HEK293T (cell line): ENCODE results near the gene NLGN4Y.

Experiments
- CTCF ChIA-PET: fragments of 350-600 bp; formaldehyde crosslinking; extraction: SDS; loops from one replicate; lab custom pipeline; 2021; ENCODE audit warnings: antibody characterized with exemption, inconsistent platforms; lab: Yijun Ruan, JAX
- POLR2A ChIA-PET: fragments of 350-600 bp; formaldehyde crosslinking; extraction: SDS; loops from one replicate; lab custom pipeline; 2020; ENCODE audit warnings: antibody characterized with exemption, inconsistent platforms; lab: Yijun Ruan, JAX
- DNase-seq: peaks from one replicate; pipeline ENCODE4 v3.0.0; 2012; ENCODE audit warnings: mixed read lengths; ENCODE audit errors: extremely low spot score
- ARNT ChIP-seq: fragments of 450-650 bp; IDR thresholded peaks from 2 replicates; pipeline ENCODE4 v1.6.1; 2017; ENCODE audit warnings: mild to moderate bottlenecking
- BHLHE40 ChIP-seq: fragments of 450-650 bp; IDR thresholded peaks from 2 replicates; pipeline ENCODE4 v1.6.1; 2016; ENCODE audit warnings: mild to moderate bottlenecking, moderate library complexity, borderline replicate concordance
- CTBP1 ChIP-seq: fragments of 450-650 bp; IDR thresholded peaks from 2 replicates; pipeline ENCODE4 v1.6.1; 2016; ENCODE audit warnings: borderline replicate concordance
- ELF4 ChIP-seq: fragments of 450-650 bp; IDR thresholded peaks from 2 replicates; pipeline ENCODE4 v1.6.1; 2017; ENCODE audit warnings: antibody characterized with exemption
- FOXA1 ChIP-seq: fragments of 450-650 bp; IDR thresholded peaks from 2 replicates; pipeline ENCODE4 v1.6.1; 2016; ENCODE audit warnings: mild to moderate bottlenecking
- FOXK2 ChIP-seq: fragments of 450-650 bp; IDR thresholded peaks from 2 replicates; pipeline ENCODE4 v1.6.1; 2016; ENCODE audit warnings: mild to moderate bottlenecking
- FOXM1 ChIP-seq: fragments of 450-650 bp; IDR thresholded peaks from 2 replicates; pipeline ENCODE4 v1.6.1; 2017; ENCODE audit warnings: mild to moderate bottlenecking, borderline replicate concordance
- HDGF ChIP-seq: fragments of 450-650 bp; IDR thresholded peaks from 2 replicates; pipeline ENCODE4 v1.6.1; 2017; ENCODE audit warnings: antibody characterized with exemption, borderline replicate concordance
- L3MBTL2 ChIP-seq: fragments of 450-650 bp; conservative IDR thresholded peaks from 2 replicates; pipeline ENCODE4 v1.6.1; 2016; ENCODE audit warnings: mild to moderate bottlenecking
- LEF1 ChIP-seq: fragments of 450-650 bp; IDR thresholded peaks from 2 replicates; pipeline ENCODE4 v1.6.1; 2017; ENCODE audit warnings: mild to moderate bottlenecking, borderline replicate concordance
- NFRKB ChIP-seq: fragments of 450-650 bp; IDR thresholded peaks from 2 replicates; pipeline ENCODE4 v1.6.1; 2016; ENCODE audit warnings: mild to moderate bottlenecking, moderate library complexity
- SP1 ChIP-seq: fragments of 450-650 bp; IDR thresholded peaks from 2 replicates; pipeline ENCODE4 v1.6.1; 2017
- SUZ12 ChIP-seq: fragments of 450-650 bp; IDR thresholded peaks from 2 replicates; pipeline ENCODE4 v1.6.1; 2016; ENCODE audit warnings: mild to moderate bottlenecking
- TARDBP ChIP-seq: fragments of 450-650 bp; IDR thresholded peaks from 2 replicates; pipeline ENCODE4 v1.6.1; 2016
- ZNF384 ChIP-seq: fragments of 450-650 bp; IDR thresholded peaks from 2 replicates; pipeline ENCODE4 v1.6.1; 2016
- TF ChIP-seq, protein P1 (sequence below): fragments of 450-650 bp; IDR thresholded peaks from 2 replicates; pipeline ENCODE4 v1.6.1; 2016

The NLGN4Y gene

GRCh38 chrY:14634954-14635353, 110.6 kb downstream of the NLGN4Y start:
- TF ChIP-seq, protein P1, sequence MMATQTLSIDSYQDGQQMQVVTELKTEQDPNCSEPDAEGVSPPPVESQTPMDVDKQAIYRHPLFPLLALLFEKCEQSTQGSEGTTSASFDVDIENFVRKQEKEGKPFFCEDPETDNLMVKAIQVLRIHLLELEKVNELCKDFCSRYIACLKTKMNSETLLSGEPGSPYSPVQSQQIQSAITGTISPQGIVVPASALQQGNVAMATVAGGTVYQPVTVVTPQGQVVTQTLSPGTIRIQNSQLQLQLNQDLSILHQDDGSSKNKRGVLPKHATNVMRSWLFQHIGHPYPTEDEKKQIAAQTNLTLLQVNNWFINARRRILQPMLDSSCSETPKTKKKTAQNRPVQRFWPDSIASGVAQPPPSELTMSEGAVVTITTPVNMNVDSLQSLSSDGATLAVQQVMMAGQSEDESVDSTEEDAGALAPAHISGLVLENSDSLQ, result no peak
- TF ChIP-seq L3MBTL2 (no peak), SP1 (no peak)
- no peak for DNase-seq
- ChIA-PET CTCF (no interaction called here), POLR2A (no interaction called here)

- POLR2A ChIA-PET, result no interaction called here
- CTCF ChIA-PET, result no interaction called here
- DNase-seq, result no peak
- TF ChIP-seq BHLHE40 (no peak), NFRKB (no peak), ARNT (no peak), ELF4 (no peak), SUZ12 (no peak)
- TF ChIP-seq, protein P1, result no peak
Measured at GRCh38 chrY:14637551-14637950, 113.2 kb downstream of the NLGN4Y start.

DNA sequence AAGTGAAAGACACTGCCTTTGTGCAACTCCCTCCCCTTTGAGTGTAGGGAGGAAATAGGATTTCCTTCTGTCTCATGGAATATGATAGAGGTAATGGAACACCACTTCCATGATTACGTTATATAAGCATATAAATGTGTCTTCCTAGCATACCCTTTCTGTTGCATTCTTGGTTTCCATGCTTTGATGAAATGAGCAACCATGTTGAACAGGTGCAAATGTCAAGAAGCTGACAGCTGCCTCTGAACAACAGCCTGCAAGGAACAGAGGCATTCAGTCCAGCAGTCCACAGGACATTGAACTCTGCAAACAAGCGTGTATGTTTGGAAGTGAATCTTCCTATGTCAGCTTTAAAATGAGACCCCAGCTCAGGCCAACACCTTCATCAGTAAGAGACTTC, 117.5 kb downstream of the NLGN4Y start:
- ChIA-PET POLR2A (no interaction called here), CTCF (no interaction called here)
- TF ChIP-seq CTBP1 (no peak), SP1 (no peak), FOXM1 (no peak), ARNT (no peak), FOXK2 (no peak), HDGF (no peak), FOXA1 (no peak), NFRKB (no peak), ZNF384 (no peak), L3MBTL2 (no peak), ELF4 (no peak), LEF1 (no peak)
- TF ChIP-seq, protein P1, result no peak
- no peak for DNase-seq

DNA sequence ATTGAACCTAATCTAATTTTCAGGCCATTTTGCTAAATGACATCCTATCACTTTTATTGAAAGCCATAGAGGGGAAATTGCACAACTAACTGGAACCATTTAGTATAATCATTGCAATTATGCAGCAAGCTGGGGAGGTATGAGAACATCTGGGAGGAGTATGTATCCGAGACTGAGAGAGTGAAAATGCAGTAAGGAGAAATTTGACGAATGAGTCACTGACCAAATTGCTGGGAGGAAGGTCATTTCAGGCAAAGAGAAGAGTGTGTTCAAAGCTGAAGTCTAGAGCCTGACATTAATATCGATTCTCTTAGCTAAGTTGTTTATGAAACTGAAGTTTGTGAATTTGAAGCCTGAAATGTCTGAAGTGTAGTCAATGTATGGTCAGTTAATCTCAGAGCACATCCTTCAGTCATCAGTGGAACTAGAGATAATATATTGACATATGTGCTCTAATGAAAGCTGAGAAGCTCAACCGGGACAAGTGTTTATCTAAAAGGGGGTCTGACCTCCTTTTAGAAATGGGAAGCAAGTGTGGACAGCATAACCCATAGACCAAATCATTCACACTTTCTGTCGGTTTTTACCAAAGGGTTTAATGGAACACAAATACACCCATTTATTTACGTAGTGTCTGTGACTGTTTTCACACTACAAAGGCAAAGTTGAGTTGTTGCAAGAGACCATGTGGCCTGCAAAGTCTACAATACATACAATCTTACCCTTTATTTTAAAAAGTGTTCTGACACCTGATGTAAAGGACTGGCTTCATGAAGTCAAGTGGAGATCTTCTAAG, 120.0 kb downstream of the NLGN4Y start:
- no peak for DNase-seq
- ChIA-PET POLR2A (no interaction called here), CTCF (no interaction called here)
- TF ChIP-seq HDGF (no peak), BHLHE40 (no peak), LEF1 (no peak), SP1 (no peak), FOXM1 (no peak), CTBP1 (no peak)

DNA sequence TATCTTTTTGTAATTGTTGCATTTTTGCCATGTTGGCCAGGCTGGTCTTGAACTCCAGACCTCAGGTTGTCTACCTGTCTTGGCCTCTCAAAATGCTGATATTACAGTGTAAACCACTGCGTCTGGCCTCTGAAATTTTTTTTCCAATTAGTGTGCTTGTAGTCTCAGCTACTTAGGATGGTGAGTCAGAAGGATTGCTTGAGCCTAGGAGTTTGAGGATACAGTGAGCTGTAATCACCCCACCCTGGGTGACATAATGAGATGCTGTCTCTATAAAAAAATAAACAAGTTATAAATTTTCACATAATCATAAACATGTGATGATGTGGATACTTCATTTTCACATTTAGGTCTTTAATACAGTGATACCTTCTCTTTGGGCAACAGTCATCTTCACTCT, 154.9 kb downstream of the NLGN4Y start:
- ChIA-PET POLR2A (no interaction called here), CTCF (no interaction called here)
- TF ChIP-seq, protein P1, result no peak
- no peak for TF ChIP-seq TARDBP
- TF ChIP-seq FOXA1, result no peak
- TF ChIP-seq LEF1, result no peak
- no peak for TF ChIP-seq ZNF384
- no peak for TF ChIP-seq SP1
- no peak for TF ChIP-seq NFRKB
- TF ChIP-seq FOXK2, result no peak
- TF ChIP-seq ELF4, result no peak
- TF ChIP-seq BHLHE40, result no peak
- TF ChIP-seq ARNT, result no peak
- TF ChIP-seq FOXM1, result no peak
- TF ChIP-seq L3MBTL2, result no peak
- no peak for TF ChIP-seq SUZ12
- no peak for TF ChIP-seq HDGF
- TF ChIP-seq CTBP1, result no peak
- DNase-seq, result no peak

GRCh38 chrY:14694543-14694942, 170.2 kb downstream of the NLGN4Y start:
- no peak for TF ChIP-seq SP1
- no peak for TF ChIP-seq TARDBP
- TF ChIP-seq FOXK2, result no peak
- TF ChIP-seq HDGF, result no peak
- TF ChIP-seq ZNF384, result no peak
- TF ChIP-seq L3MBTL2, result no peak
- TF ChIP-seq ARNT, result no peak
- TF ChIP-seq LEF1, result no peak
- TF ChIP-seq, protein P1, result no peak
- TF ChIP-seq ELF4, result no peak
- TF ChIP-seq NFRKB, result no peak
- TF ChIP-seq SUZ12, result no peak
- no peak for TF ChIP-seq FOXM1
- no peak for TF ChIP-seq BHLHE40
- no peak for DNase-seq
- ChIA-PET POLR2A (no interaction called here), CTCF (no interaction called here)
